Measurements from ENCODE around the gene SLC34A1.

The SLC34A1 gene

DNA sequence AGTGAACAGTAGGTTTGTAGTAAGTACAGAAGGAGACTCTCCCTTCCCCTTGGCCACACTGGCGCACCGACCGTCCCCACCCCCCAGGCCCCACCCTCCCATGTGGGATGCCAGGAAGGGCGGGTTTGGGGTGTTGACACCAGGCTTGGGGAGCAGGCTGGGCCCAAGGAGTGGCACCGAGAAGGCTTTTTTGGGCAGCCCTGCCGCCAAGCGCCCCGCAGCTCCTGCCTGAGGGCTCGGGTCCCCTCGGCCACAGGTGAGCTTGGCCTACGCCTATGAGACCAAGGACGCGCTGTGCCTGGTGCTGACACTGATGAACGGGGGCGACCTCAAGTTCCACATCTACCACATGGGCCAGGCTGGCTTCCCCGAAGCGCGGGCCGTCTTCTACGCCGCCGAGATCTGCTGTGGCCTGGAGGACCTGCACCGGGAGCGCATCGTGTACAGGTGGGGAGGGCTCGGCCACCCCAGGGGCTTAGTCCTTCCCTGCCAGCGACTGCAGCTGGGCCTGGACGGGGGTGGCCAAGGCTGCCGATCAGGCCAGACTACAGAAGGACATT is 49.5 kb downstream of the SLC34A1 start:
- TF ChIP-seq CTCF (IDR thresholded peaks at IDR 0.05; ENCODE audit: low read length) (no peak), EZH2 (IDR thresholded peaks at IDR 0.05; ENCODE audit: borderline replicate concordance, low read length) (no peak)
- no peak overlapping the region for H3K4me3 ChIP-seq (ENCODE audit: low read depth, low read length, poor library complexity, severe bottlenecking)
- H3K27ac ChIP-seq (ENCODE audit: low read depth, low read length, poor library complexity, severe bottlenecking), result no peak overlapping the region
- no peak overlapping the region for H2AFZ ChIP-seq (ENCODE audit: low read length)
- H3K4me1 ChIP-seq (ENCODE audit: insufficient read depth, low read length, severe bottlenecking), result peaks cover 37% of the 10 kb centered on the region
- H3K36me3 ChIP-seq (ENCODE audit: insufficient read depth, low read length), result peaks cover 74% of the 10 kb centered on the region
- H3K4me2 ChIP-seq (ENCODE audit: low read length), result no peak overlapping the region
- H3K79me2 ChIP-seq (ENCODE audit: insufficient read depth, low read length), result no peaks in the 10 kb centered on the region
- no peak overlapping the region for H3K9ac ChIP-seq (ENCODE audit: low read length)
- no peaks in the 10 kb centered on the region for H4K20me1 ChIP-seq (ENCODE audit: insufficient read depth, low read length)
- no peaks in the 10 kb centered on the region for H3K27me3 ChIP-seq (ENCODE audit: insufficient read depth, low read length)
- H3K9me3 ChIP-seq (ENCODE audit: low read length), result no peaks in the 10 kb centered on the region
- H3F3A ChIP-seq (ENCODE audit: insufficient read depth, low read length), result no peaks in the 10 kb centered on the region
- H3K9me2 ChIP-seq (ENCODE audit: low read depth, low read length), result no peaks in the 10 kb centered on the region

DNA sequence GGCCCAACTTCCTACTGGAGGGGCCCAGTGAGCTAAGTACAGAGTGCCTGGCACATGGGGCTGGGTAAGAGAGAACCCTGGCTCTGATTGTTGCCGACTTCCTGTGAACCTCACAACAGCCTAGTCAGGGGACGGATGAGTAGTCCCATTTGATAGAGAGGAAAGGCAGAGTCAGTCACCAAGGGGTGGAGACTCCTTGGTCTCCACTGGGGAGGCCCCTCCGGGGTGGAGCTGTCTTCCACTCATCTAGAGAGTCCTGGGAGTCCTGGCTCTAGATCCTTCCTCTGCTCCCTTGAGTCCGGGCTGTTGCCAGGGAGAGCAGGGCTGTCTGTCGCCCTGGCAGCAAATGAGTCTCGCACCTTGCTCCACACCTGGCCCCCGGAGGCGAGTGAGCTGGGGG is 50.2 kb downstream of the SLC34A1 start:
- Histone ChIP-seq H3K4me2 (ENCODE audit: low read length) (no peak overlapping the region), H3K9me3 (ENCODE audit: low read length) (no peaks in the 10 kb centered on the region)
- TF ChIP-seq EZH2 (IDR thresholded peaks at IDR 0.05; ENCODE audit: borderline replicate concordance, low read length) (no peak), CTCF (IDR thresholded peaks at IDR 0.05; ENCODE audit: low read length) (no peak)

GRCh38 chr5:177434942-177435738 is 50.9 kb downstream of the SLC34A1 start:
- no peak overlapping the region for H3K9ac ChIP-seq (ENCODE audit: low read length)
- H3K4me2 ChIP-seq (ENCODE audit: low read length), result no peak overlapping the region
- H3K27ac ChIP-seq (ENCODE audit: low read depth, low read length, poor library complexity, severe bottlenecking), result no peak overlapping the region
- peaks cover 23% of the 10 kb centered on the region for H3K4me1 ChIP-seq (ENCODE audit: insufficient read depth, low read length, severe bottlenecking)
- TF ChIP-seq EZH2 (IDR thresholded peaks at IDR 0.05; ENCODE audit: borderline replicate concordance, low read length) (no peak), CTCF (IDR thresholded peaks at IDR 0.05; ENCODE audit: low read length) (no peak)
- H3K36me3 ChIP-seq (ENCODE audit: insufficient read depth, low read length), result peaks cover 76% of the 10 kb centered on the region
- no peaks in the 10 kb centered on the region for H3F3A ChIP-seq (ENCODE audit: insufficient read depth, low read length)
- H3K4me3 ChIP-seq (ENCODE audit: low read depth, low read length, poor library complexity, severe bottlenecking), result no peak overlapping the region
- H2AFZ ChIP-seq (ENCODE audit: low read length), result no peak overlapping the region
- H3K9me3 ChIP-seq (ENCODE audit: low read length), result no peaks in the 10 kb centered on the region
- H3K27me3 ChIP-seq (ENCODE audit: insufficient read depth, low read length), result no peaks in the 10 kb centered on the region
- no peaks in the 10 kb centered on the region for H3K9me2 ChIP-seq (ENCODE audit: low read depth, low read length)
- H3K79me2 ChIP-seq (ENCODE audit: insufficient read depth, low read length), result no peaks in the 10 kb centered on the region
- H4K20me1 ChIP-seq (ENCODE audit: insufficient read depth, low read length), result no peaks in the 10 kb centered on the region

More for the DNA sequence above, 50.2 kb downstream of the SLC34A1 start:
- Histone ChIP-seq H3K36me3 (ENCODE audit: insufficient read depth, low read length) (peaks cover 78% of the 10 kb centered on the region), H3F3A (ENCODE audit: insufficient read depth, low read length) (no peaks in the 10 kb centered on the region), H2AFZ (ENCODE audit: low read length) (no peak overlapping the region), H3K27ac (ENCODE audit: low read depth, low read length, poor library complexity, severe bottlenecking) (no peak overlapping the region), H3K79me2 (ENCODE audit: insufficient read depth, low read length) (no peaks in the 10 kb centered on the region), H3K4me1 (ENCODE audit: insufficient read depth, low read length, severe bottlenecking) (peaks cover 30% of the 10 kb centered on the region), H3K9ac (ENCODE audit: low read length) (no peak overlapping the region), H3K4me3 (ENCODE audit: low read depth, low read length, poor library complexity, severe bottlenecking) (no peak overlapping the region), H3K27me3 (ENCODE audit: insufficient read depth, low read length) (no peaks in the 10 kb centered on the region), H3K9me2 (ENCODE audit: low read depth, low read length) (no peaks in the 10 kb centered on the region), H4K20me1 (ENCODE audit: insufficient read depth, low read length) (no peaks in the 10 kb centered on the region)

Measured in OCI-LY1 (cell line).